Stimulated activated CD4-positive, alpha-beta T cell treated with anti-CD3 and anti-CD28 coated beads, Interleukin-12 subunit alpha, Interleukin-12 subunit beta, amount 100 ng/mL, for 4 hours (primary cell): ENCODE results near the gene ZNF230.
A peak's percentile ranks its signal among the peaks of the same experiment; 100 is the strongest.

Experiments
- DNase-seq: peaks from one replicate; pipeline ENCODE4 v3.0.0-alpha.2; 2020

The ZNF230 gene

GRCh38 chr19:44050740-44051649, 48.2 kb downstream of the ZNF230 start:
- peak; percentile 20 for DNase-seq

GRCh38 chr19:44051650-44052402, 49.1 kb downstream of the ZNF230 start, which contains the start of gene ZNF223:
ZNF223 (plus strand) TSS chr19:44052036; CDS start chr19:44055177, 3,141 bp downstream.
- DNase-seq = peak; percentile 70

- DNase-seq = no peak
Measured at GRCh38 chr19:44055870-44056269, 53.1 kb downstream of the ZNF230 start.

- DNase-seq = no peak
Measured at GRCh38 chr19:44059229-44059628, 56.5 kb downstream of the ZNF230 start.

GRCh38 chr19:44061038-44061437, 58.3 kb downstream of the ZNF230 start:
- no peak for DNase-seq
